Neural crest cell (in vitro differentiated cells): ENCODE data around the gene NCAPD2. TPM values are rescaled to one million over a fixed set of nuclear protein-coding genes. Genes with fewer than 3 reads are reported as not detected.

Experiments used
- DNase-seq: peaks from one replicate; pipeline ENCODE4 v3.0.0; 2021; ENCODE audit warnings: low read depth, mixed read lengths, low spot score
- H3K27ac Mint-ChIP-seq: one replicate; pipeline ENCODE4 v1.8.0; 2021; ENCODE audit warnings: mild to moderate bottlenecking, mixed read lengths; ENCODE audit not compliant: unreplicated experiment
- H3K27me3 Mint-ChIP-seq: 2 replicates; pipeline ENCODE4 v1.8.0; 2021; ENCODE audit warnings: low read depth, mild to moderate bottlenecking, mixed read lengths
- H3K36me3 Mint-ChIP-seq: 2 replicates; pipeline ENCODE4 v1.8.0; 2021; ENCODE audit warnings: low read depth, mild to moderate bottlenecking, mixed read lengths
- H3K4me1 Mint-ChIP-seq: 2 replicates; pipeline ENCODE4 v1.8.0; 2021; ENCODE audit warnings: mixed read lengths
- H3K4me3 Mint-ChIP-seq: one replicate; pipeline ENCODE4 v1.8.0; 2021; ENCODE audit warnings: mild to moderate bottlenecking, mixed read lengths
- H3K9me3 Mint-ChIP-seq: 2 replicates; pipeline ENCODE4 v1.8.0; 2021; ENCODE audit warnings: mixed read lengths
- total RNA-seq: library from RNA; stranded (reverse); gene quantifications from 2 replicates; pipeline ENCODE4 v1.2.1, GENCODE V29; 2021
- TF ChIP-seq, protein P1 (sequence below): fragments of 200-600 bp; sonication (generic); conservative IDR thresholded peaks from 2 replicates; pipeline ENCODE4 v1.5.0; 2021; ENCODE audit warnings: antibody characterized with exemption, mild to moderate bottlenecking

Gene NCAPD2
- total RNA-seq, 1 donor from 2014 or later, result 133 TPM

DNA sequence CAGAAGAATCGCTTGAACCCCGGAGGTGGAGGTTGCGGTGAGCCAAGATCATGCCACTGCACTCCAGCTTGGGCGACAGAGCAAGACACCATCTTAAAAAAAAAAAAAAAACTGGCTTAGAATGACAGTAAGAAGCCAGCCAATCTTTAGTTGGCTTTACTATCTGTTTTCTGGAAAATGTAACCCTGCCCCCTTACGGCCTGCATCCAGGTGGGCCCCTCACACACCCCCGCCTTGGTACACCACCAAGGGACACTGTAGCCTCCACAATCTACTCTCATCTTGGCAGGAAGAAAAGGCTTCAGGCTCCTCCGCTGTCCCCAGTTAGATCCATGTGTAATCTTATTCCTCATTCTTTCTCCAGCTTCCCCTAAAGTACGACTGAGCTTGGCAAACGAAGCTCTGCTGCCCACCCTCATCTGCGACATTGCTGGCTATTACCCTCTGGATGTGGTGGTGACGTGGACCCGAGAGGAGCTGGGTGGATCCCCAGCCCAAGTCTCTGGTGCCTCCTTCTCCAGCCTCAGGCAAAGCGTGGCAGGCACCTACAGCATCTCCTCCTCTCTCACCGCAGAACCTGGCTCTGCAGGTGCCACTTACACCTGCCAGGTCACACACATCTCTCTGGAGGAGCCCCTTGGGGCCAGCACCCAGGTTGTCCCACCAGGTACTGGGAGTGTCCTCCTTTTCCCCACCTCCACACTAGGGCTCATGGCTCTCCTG lies 35.5 kb upstream of the NCAPD2 start:
- Mint-ChIP-seq H3K9me3 (no peaks in the 10 kb centered on the region), H3K36me3 (peaks cover 4% of the 10 kb centered on the region), H3K27me3 (no peaks in the 10 kb centered on the region), H3K4me3 (no peak overlapping the region), H3K4me1 (peaks cover 3% of the 10 kb centered on the region), H3K27ac (no peak overlapping the region)
- DNase-seq, result no peak
- TF ChIP-seq, protein P1, sequence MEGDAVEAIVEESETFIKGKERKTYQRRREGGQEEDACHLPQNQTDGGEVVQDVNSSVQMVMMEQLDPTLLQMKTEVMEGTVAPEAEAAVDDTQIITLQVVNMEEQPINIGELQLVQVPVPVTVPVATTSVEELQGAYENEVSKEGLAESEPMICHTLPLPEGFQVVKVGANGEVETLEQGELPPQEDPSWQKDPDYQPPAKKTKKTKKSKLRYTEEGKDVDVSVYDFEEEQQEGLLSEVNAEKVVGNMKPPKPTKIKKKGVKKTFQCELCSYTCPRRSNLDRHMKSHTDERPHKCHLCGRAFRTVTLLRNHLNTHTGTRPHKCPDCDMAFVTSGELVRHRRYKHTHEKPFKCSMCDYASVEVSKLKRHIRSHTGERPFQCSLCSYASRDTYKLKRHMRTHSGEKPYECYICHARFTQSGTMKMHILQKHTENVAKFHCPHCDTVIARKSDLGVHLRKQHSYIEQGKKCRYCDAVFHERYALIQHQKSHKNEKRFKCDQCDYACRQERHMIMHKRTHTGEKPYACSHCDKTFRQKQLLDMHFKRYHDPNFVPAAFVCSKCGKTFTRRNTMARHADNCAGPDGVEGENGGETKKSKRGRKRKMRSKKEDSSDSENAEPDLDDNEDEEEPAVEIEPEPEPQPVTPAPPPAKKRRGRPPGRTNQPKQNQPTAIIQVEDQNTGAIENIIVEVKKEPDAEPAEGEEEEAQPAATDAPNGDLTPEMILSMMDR, result no peak

GRCh38 chr12:6459004-6459337 lies 34.9 kb upstream of the NCAPD2 start:
- Mint-ChIP-seq H3K4me3 (no peak overlapping the region), H3K36me3 (peaks cover 4% of the 10 kb centered on the region), H3K27me3 (no peaks in the 10 kb centered on the region), H3K27ac (no peak overlapping the region), H3K4me1 (peaks cover 3% of the 10 kb centered on the region), H3K9me3 (no peaks in the 10 kb centered on the region)
- TF ChIP-seq, protein P1, result no peak
- DNase-seq, result no peak

DNA sequence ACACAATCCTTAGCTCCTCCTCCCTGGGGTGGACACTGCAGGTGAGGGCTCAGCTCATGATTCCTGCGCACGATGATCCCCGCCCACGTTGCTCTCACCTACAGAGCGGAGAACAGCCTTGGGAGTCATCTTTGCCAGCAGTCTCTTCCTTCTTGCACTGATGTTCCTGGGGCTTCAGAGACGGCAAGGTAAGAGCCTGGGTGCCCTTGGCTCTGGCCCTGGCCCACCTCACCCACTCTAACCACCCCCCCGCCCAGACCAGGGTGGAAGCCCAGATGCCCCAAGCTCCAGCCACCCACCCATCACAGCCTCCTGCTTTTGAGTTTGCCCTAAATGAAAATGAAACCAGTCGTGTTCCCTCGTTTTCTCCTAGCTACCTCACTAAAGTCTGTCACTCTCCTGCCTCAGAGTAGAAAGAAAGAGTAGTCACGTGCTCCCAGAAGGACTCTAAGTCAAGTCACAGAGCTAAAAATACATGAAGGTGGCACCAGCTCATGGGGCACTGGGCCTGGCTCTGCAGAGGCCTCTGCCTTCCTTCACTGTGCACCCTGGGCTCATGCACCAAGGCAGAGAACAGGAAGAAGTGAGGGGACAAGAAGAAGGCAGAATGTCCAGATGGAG lies 33.0 kb upstream of the NCAPD2 start:
- H3K36me3 Mint-ChIP-seq, result peaks cover 7% of the 10 kb centered on the region
- TF ChIP-seq, protein P1, result no peak
- H3K27me3 Mint-ChIP-seq, result no peaks in the 10 kb centered on the region
- no peak for DNase-seq
- peaks cover 3% of the 10 kb centered on the region for H3K4me1 Mint-ChIP-seq
- H3K4me3 Mint-ChIP-seq, result no peak overlapping the region
- no peaks in the 10 kb centered on the region for H3K9me3 Mint-ChIP-seq
- no peak overlapping the region for H3K27ac Mint-ChIP-seq

DNA sequence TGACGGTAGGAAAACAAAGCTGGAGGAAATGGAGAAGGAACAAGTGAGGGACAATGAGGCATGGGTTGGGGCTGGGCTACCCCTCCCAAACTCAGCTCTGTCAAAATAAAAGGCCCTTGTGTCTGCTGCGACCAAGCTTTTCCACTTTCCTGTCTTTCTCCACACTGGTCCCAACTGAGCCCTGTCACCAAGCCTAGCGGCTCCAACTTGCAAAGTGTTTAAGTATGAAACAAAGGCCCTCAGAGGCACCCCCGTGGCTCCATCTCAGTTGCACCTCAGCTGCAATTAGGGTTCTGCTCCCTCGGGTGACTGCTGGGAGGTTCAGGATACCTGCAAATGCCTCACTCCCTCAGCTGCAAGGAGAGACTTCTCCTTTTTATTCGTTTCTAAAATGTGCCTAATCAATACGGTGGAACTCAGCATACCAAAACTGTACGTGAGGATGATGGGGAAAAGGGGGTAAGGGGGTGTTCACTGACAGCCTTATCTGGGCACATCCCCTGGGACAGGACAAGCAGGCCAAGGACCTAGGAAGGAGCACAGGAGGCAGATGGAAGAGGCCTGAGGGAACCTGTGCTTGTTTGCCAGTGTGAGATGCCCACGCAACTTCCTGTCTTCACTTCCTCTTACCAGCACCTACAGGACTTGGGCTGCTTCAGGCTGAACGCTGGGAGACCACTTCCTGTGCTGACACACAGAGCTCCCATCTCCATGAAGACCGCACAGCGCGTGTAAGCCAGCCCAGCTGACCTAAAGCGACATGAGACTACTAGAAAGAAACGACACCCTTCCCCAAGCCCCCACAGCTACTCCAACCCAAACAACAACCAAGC lies 32.3 kb upstream of the NCAPD2 start:
- Mint-ChIP-seq H3K9me3 (no peaks in the 10 kb centered on the region), H3K4me3 (no peak overlapping the region), H3K4me1 (peaks cover 3% of the 10 kb centered on the region), H3K27ac (no peak overlapping the region), H3K27me3 (no peaks in the 10 kb centered on the region), H3K36me3 (peaks cover 7% of the 10 kb centered on the region)
- DNase-seq, result no peak
- TF ChIP-seq, protein P1, result no peak

GRCh38 chr12:6462234-6462995 lies 31.5 kb upstream of the NCAPD2 start:
- Mint-ChIP-seq H3K36me3 (peaks cover 7% of the 10 kb centered on the region), H3K4me1 (peaks cover 3% of the 10 kb centered on the region), H3K27ac (no peak overlapping the region), H3K4me3 (no peak overlapping the region), H3K9me3 (no peaks in the 10 kb centered on the region), H3K27me3 (no peaks in the 10 kb centered on the region)
- TF ChIP-seq, protein P1, result no peak
- DNase-seq, result no peak
